Loucy (cell line): ENCODE data around the gene LYZL2.
"Not testable (repeated sequence)": the region's sequence is repeated elsewhere in the genome, so short reads cannot be mapped to it uniquely, and the experiment has no call there.

ENCODE experiments used
- H2AFZ ChIP-seq: fragments of 200-600 bp; sonication (generic); 2 replicates; pipeline ENCODE4 v1.6.0; 2016; ENCODE audit warnings: antibody characterized with exemption, mild to moderate bottlenecking, low read length, moderate library complexity
- H3F3A ChIP-seq: fragments of 200-600 bp; 2 replicates; pipeline ENCODE4 v1.6.0; 2016; ENCODE audit warnings: antibody characterized with exemption, low read depth, mild to moderate bottlenecking
- H3K27me3 ChIP-seq: fragments of 200-600 bp; sonication (generic); 2 replicates; pipeline ENCODE4 v1.6.1; 2014; ENCODE audit warnings: low read length, mild to moderate bottlenecking; ENCODE audit not compliant: insufficient read depth, poor library complexity, severe bottlenecking
- H3K36me3 ChIP-seq: fragments of 200-600 bp; sonication (generic); 2 replicates; pipeline ENCODE4 v1.6.1; 2016; ENCODE audit warnings: low read length; ENCODE audit not compliant: insufficient read depth
- H3K4me1 ChIP-seq: fragments of 200-600 bp; sonication (generic); 2 replicates; pipeline ENCODE4 v1.5.1; 2014; ENCODE audit warnings: low read length, mild to moderate bottlenecking; ENCODE audit not compliant: insufficient read depth, poor library complexity, severe bottlenecking
- H3K4me2 ChIP-seq: fragments of 200-600 bp; sonication (generic); 2 replicates; pipeline ENCODE4 v1.6.0; 2014; ENCODE audit warnings: antibody characterized with exemption, low read length, low read depth, mild to moderate bottlenecking; ENCODE audit not compliant: poor library complexity, severe bottlenecking
- H3K4me3 ChIP-seq: fragments of 200-600 bp; sonication (generic); 2 replicates; pipeline ENCODE4 v1.5.1; 2014; ENCODE audit warnings: low read length, mild to moderate bottlenecking, mixed read lengths; ENCODE audit not compliant: poor library complexity, severe bottlenecking
- H3K79me2 ChIP-seq: fragments of 200-600 bp; sonication (generic); 2 replicates; pipeline ENCODE4 v1.6.1; 2014; ENCODE audit warnings: low read length; ENCODE audit not compliant: insufficient read depth
- H3K9ac ChIP-seq: fragments of 200-600 bp; sonication (generic); 2 replicates; pipeline ENCODE4 v1.6.0; 2014; ENCODE audit warnings: mild to moderate bottlenecking, low read depth, low read length, moderate library complexity; ENCODE audit not compliant: poor library complexity, severe bottlenecking
- H3K9me2 ChIP-seq: fragments of 200-600 bp; sonication (generic); replicated peaks from 2 replicates; pipeline ENCODE4 v1.6.1; 2016; ENCODE audit warnings: low read depth, low read length, mixed read lengths
- H3K9me3 ChIP-seq: fragments of 200-600 bp; sonication (generic); 2 replicates; pipeline ENCODE4 v1.6.1; 2014; ENCODE audit warnings: mild to moderate bottlenecking, antibody characterized with exemption, low read length, low read depth; ENCODE audit not compliant: insufficient read depth
- H4K20me1 ChIP-seq: fragments of 200-600 bp; sonication (generic); 2 replicates; pipeline ENCODE4 v1.6.0; 2014; ENCODE audit warnings: antibody characterized with exemption, low read length, mild to moderate bottlenecking; ENCODE audit not compliant: insufficient read depth, poor library complexity, severe bottlenecking
- EZH2phosphoT487 ChIP-seq: fragments of 200-600 bp; IDR thresholded peaks from 2 replicates; pipeline ENCODE4 v1.6.1; 2018; ENCODE audit warnings: antibody characterized with exemption, mild to moderate bottlenecking, moderate library complexity, borderline replicate concordance
- TF ChIP-seq, protein P1 (sequence below): fragments of 200-600 bp; sonication (generic); conservative IDR thresholded peaks from 2 replicates; pipeline ENCODE4 v1.5.1; 2014; ENCODE audit warnings: mild to moderate bottlenecking, antibody characterized with exemption, low read length

LYZL2 gene

DNA sequence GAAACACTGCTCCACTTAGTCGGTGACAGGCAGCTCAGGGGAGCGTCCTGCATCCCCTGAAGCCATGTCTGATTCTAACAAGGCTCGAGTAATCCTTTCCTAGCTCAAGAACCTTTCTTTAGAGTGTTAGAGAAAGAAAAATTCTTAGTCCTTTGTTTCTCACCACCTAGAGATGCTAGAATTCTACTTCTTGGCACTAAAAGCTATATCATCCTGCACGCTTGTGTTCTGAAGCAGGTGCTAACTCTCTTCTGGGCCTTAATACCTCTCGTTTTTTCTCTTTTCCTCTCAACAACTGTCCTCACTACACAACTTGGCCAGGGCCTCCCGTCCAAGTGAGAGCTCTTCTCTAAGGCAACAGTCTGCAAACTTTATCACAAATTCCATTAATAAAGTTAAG, at the start of gene LYZL2:
LYZL2 (minus strand) TSS at position 101 of the 400 bp plus-strand sequence. CDS start 2,838 bp downstream, outside the sequence.
- no peaks in the 10 kb centered on the region for H3K9me3 ChIP-seq
- H3K4me3 ChIP-seq, result no peak within 1 kb of the TSS
- H3K36me3 ChIP-seq, result no peaks in the 10 kb centered on the region
- H3K79me2 ChIP-seq, result no peaks in the 10 kb centered on the region
- H3F3A ChIP-seq, result no peaks in the 10 kb centered on the region
- no peak for TF ChIP-seq EZH2phosphoT487
- TF ChIP-seq, protein P1, sequence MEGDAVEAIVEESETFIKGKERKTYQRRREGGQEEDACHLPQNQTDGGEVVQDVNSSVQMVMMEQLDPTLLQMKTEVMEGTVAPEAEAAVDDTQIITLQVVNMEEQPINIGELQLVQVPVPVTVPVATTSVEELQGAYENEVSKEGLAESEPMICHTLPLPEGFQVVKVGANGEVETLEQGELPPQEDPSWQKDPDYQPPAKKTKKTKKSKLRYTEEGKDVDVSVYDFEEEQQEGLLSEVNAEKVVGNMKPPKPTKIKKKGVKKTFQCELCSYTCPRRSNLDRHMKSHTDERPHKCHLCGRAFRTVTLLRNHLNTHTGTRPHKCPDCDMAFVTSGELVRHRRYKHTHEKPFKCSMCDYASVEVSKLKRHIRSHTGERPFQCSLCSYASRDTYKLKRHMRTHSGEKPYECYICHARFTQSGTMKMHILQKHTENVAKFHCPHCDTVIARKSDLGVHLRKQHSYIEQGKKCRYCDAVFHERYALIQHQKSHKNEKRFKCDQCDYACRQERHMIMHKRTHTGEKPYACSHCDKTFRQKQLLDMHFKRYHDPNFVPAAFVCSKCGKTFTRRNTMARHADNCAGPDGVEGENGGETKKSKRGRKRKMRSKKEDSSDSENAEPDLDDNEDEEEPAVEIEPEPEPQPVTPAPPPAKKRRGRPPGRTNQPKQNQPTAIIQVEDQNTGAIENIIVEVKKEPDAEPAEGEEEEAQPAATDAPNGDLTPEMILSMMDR, result no peak
- no peak within 1 kb of the TSS for H2AFZ ChIP-seq
- no peaks in the 10 kb centered on the region for H4K20me1 ChIP-seq
- no peak within 1 kb of the TSS for H3K4me2 ChIP-seq
- no peaks in the 10 kb centered on the region for H3K9me2 ChIP-seq
- H3K9ac ChIP-seq, result no peak within 1 kb of the TSS
- no peaks in the 10 kb centered on the region for H3K27me3 ChIP-seq
- no peaks in the 10 kb centered on the region for H3K4me1 ChIP-seq

DNA sequence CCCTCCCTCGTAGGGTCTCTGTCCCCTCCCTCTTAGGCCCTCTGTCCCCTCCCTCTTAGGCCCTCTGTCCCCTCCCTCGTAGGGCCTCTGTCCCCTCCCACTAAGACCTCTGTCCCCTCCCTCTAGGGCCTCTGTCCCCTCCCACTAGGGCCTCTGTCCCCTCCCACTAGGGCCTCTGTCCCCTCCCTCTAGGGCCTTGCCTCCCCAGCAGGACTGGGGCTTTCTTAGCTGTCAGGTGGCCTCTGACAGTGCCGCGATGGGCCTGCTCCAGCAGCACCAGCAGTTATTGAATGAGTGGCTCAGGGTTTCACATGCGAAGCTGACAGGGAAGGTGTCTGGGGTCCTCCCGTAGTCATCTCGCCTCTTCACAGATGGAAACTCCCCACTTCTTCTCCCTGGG, 48.1 kb upstream of the LYZL2 start:
- not testable (repeated sequence) for H4K20me1 ChIP-seq, H3K4me3 ChIP-seq, H2AFZ ChIP-seq, H3K79me2 ChIP-seq, H3K9me2 ChIP-seq, H3F3A ChIP-seq, H3K36me3 ChIP-seq, H3K27me3 ChIP-seq, H3K9ac ChIP-seq, H3K4me1 ChIP-seq, H3K9me3 ChIP-seq, H3K4me2 ChIP-seq

GRCh38 chr10:30677146-30677545, 47.6 kb upstream of the LYZL2 start:
- not testable (repeated sequence) for H3K4me2 ChIP-seq

DNA sequence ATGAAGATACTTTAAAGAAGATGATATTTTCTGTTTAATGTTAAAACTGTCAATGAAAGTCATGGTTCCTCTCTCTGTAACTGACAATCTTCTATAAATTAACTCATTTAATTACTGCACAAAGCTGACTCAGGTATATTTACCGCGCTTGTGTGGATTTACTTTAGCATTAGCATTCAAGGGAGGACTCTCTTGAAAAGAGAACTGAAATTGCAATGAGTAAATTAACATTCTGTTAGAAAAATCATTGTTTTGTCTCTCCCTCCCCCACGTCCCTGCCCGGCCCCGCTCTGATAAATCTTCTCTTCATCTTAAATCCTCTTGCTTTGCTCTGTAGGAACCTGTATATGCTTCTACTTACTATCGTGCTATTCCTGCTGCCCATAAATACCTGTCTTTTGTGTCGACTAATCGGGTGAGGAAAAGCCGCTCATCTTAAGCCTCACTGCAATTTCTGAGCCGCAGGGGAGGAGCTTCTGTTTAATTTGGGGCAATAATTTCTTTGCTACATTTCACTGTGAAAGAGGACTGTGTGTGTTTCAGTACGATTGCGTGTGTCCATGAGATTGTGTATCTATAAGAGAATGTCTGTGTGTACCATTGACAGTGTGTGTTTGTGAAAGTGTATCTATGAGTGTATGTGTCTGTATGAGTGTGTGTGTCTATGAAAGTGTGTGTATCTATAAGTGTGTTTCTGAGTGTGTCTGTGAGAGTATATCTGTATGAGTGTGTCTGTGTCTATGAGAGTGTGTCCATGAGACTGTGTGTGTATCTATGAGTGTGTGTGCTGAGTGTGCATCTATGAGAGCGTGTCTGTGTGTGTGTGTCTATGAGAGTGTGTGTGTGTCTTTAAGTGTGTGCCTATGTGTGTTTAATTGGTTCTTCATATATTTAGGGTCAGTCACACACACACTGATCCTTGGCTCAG, 46.5 kb upstream of the LYZL2 start:
- no peak overlapping the region for H3K4me2 ChIP-seq
- no peaks in the 10 kb centered on the region for H3K79me2 ChIP-seq
- no peak overlapping the region for H3K4me3 ChIP-seq
- H3K9ac ChIP-seq, result no peak overlapping the region
- H3K27me3 ChIP-seq, result no peaks in the 10 kb centered on the region
- H3K36me3 ChIP-seq, result no peaks in the 10 kb centered on the region
- no peaks in the 10 kb centered on the region for H3K9me2 ChIP-seq
- no peaks in the 10 kb centered on the region; the same call in 1 of the 2 replicates for H3K9me3 ChIP-seq
- TF ChIP-seq EZH2phosphoT487, result no peak
- TF ChIP-seq, protein P1, result no peak
- no peaks in the 10 kb centered on the region for H3K4me1 ChIP-seq
- H3F3A ChIP-seq, result no peaks in the 10 kb centered on the region
- no peaks in the 10 kb centered on the region for H4K20me1 ChIP-seq
- no peak overlapping the region for H2AFZ ChIP-seq

More at GRCh38 chr10:30677146-30677545, 47.6 kb upstream of the LYZL2 start:
- not testable (repeated sequence) for H3K36me3 ChIP-seq, H3K4me1 ChIP-seq, H3K4me3 ChIP-seq, H3K79me2 ChIP-seq, H2AFZ ChIP-seq, H3F3A ChIP-seq, H4K20me1 ChIP-seq, H3K9me3 ChIP-seq, H3K9me2 ChIP-seq, H3K27me3 ChIP-seq, H3K9ac ChIP-seq
